Measurements from ENCODE around the gene EML5.
A peak's percentile ranks its signal among the peaks of the same experiment; 100 is the strongest.

Gene EML5

DNA sequence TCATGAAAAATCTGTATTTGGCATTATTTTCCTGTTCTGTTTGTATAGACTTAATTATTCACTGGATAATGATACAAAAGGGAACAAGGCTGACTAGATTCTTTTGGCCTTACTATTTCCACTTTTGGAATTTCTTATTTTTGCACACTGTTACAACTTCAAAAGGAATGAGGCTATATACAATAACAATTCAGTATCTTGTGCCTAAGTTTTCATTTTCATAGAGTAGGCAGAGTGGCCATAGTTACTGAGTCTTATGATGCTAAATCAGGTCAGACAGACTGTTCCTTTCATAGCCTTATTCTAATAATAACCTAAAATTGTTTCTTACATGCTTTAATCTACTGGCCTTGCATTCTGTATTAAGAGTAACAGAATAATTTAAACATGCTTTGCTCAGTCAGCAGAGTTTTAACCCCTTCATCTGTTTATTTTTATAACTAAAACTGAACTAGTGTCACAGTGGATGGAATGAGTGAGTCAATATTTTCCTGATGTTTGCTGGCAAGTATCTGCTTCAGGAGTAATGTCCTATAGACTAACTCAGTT lies 42.2 kb upstream of the EML5 start:
- no peak overlapping the region for H3K27ac ChIP-seq (ENCODE audit: insufficient read depth in 1 of 2, low read depth in 1 of 2, low read length in 2 of 2, poor library complexity in 1 of 2, severe bottlenecking in 2 of 2)
- DNase-seq, result no peak
- H3K4me1 ChIP-seq (ENCODE audit: control extremely low read depth in 1 of 4, control insufficient read depth in 4 of 4, insufficient read depth in 4 of 4, low read length in 3 of 4), result peaks cover 0 to 2% (median under 1%) of the 10 kb centered on the region in 4 experiments
- H3K9me3 ChIP-seq (ENCODE audit: control extremely low read depth in 1 of 5, control insufficient read depth in 4 of 5, insufficient read depth in 2 of 5, low read depth in 1 of 5, low read length in 4 of 5), result no peaks in the 10 kb centered on the region
- peaks cover 0 to 3% (median under 1%) of the 10 kb centered on the region in 4 experiments for H3K36me3 ChIP-seq (ENCODE audit: control insufficient read depth in 4 of 4, insufficient read depth in 4 of 4, low read length in 3 of 4)
- ChIA-PET CTCF (no interaction called here), POLR2A (no interaction called here)
- H3K27me3 ChIP-seq (replicated peaks in 2 of 5; ENCODE audit: control insufficient read depth in 4 of 5, insufficient read depth in 5 of 5, low read length in 4 of 5), result no peaks in the 10 kb centered on the region
- no peak overlapping the region for H3K4me3 ChIP-seq (ENCODE audit: control insufficient read depth in 1 of 7, extremely low read depth in 1 of 7, insufficient read depth in 4 of 7, low read depth in 2 of 7, low read length in 6 of 7)

DNA sequence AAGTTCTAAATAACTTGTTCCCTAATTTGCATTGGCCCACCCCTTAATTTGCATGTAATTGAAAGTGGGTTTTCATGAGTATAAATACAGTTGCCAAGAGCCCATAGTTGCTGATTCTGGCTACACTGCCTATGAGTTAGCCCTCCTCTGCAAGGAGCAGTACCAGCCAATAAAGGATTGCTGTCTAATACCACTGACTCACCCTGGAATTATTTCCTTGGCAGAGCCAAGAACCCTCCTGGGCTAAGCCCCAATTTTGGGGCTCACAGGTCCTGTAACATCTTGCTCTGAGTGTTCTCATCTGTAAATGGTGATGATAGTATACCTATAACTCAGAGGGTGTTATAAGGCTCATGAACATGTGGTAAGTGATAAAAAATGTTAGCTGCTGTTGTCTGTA lies 38.5 kb upstream of the EML5 start:
- Histone ChIP-seq H3K4me1 (ENCODE audit: control extremely low read depth in 1 of 4, control insufficient read depth in 4 of 4, insufficient read depth in 4 of 4, low read length in 3 of 4) (peaks cover 0 to 14% (median 9%) of the 10 kb centered on the region in 4 experiments), H3K27ac (ENCODE audit: insufficient read depth in 1 of 2, low read depth in 1 of 2, low read length in 2 of 2, poor library complexity in 1 of 2, severe bottlenecking in 2 of 2) (no peak overlapping the region), H3K36me3 (ENCODE audit: control insufficient read depth in 4 of 4, insufficient read depth in 4 of 4, low read length in 3 of 4) (peaks cover 0 to 3% (median 0%) of the 10 kb centered on the region in 4 experiments), H3K27me3 (replicated peaks in 2 of 5; ENCODE audit: control insufficient read depth in 4 of 5, insufficient read depth in 5 of 5, low read length in 4 of 5) (no peaks in the 10 kb centered on the region), H3K4me3 (ENCODE audit: control insufficient read depth in 1 of 7, extremely low read depth in 1 of 7, insufficient read depth in 4 of 7, low read depth in 2 of 7, low read length in 6 of 7) (no peak overlapping the region), H3K9me3 (ENCODE audit: control extremely low read depth in 1 of 5, control insufficient read depth in 4 of 5, insufficient read depth in 2 of 5, low read depth in 1 of 5, low read length in 4 of 5) (no peaks in the 10 kb centered on the region)
- ChIA-PET CTCF (no interaction called here), POLR2A (no interaction called here)
- no peak for DNase-seq

DNA sequence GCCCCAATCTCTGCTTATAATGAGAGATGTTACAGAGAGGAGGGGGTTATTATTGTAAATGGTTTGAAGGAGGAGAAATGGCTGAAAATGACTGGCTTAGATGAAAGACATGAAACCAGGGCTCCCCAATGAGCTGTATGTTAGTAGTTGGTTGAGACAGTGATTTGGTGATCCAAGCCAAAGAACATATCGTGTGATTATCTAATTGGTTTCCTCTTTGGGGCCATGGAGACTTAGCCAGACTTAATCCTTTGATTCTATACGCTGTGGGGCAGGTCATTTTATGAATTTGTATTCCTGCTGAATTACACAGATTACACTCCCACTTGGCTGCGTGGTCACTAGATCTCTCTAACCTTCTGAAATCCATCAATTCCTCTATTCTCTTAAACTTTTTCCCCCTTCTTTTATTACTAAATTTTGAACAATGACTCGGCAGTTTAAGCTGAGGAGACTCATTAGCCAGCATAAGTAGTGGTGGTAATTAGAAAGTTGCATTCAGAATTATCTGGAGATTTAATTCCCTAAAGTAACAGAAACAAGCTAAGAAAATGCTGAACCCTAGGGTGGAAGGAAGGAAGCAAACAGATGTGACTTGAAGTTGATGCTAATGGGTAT lies 37.0 kb upstream of the EML5 start:
- H3K27ac ChIP-seq (ENCODE audit: insufficient read depth in 1 of 2, low read depth in 1 of 2, low read length in 2 of 2, poor library complexity in 1 of 2, severe bottlenecking in 2 of 2), result no peak overlapping the region
- CTCF ChIA-PET, result interaction anchor here (1.8 kb wide), 2 partner anchors 8 to 10 kb away, joined by 5 to 7 read pairs; no protein-coding TSS in a partner anchor
- POLR2A ChIA-PET, result no interaction called here
- H3K4me1 ChIP-seq (ENCODE audit: control extremely low read depth in 1 of 4, control insufficient read depth in 4 of 4, insufficient read depth in 4 of 4, low read length in 3 of 4), result peaks cover 8 to 21% (median 13%) of the 10 kb centered on the region in 4 experiments
- peak in 2 of 3 donors; percentile 37 to 51 for DNase-seq
- peaks cover 0 to 3% (median 0%) of the 10 kb centered on the region in 4 experiments for H3K36me3 ChIP-seq (ENCODE audit: control insufficient read depth in 4 of 4, insufficient read depth in 4 of 4, low read length in 3 of 4)
- H3K4me3 ChIP-seq (ENCODE audit: control insufficient read depth in 1 of 7, extremely low read depth in 1 of 7, insufficient read depth in 4 of 7, low read depth in 2 of 7, low read length in 6 of 7), result peak overlapping the region in 1 of 7 experiments; percentile 2
- no peaks in the 10 kb centered on the region for H3K9me3 ChIP-seq (ENCODE audit: control extremely low read depth in 1 of 5, control insufficient read depth in 4 of 5, insufficient read depth in 2 of 5, low read depth in 1 of 5, low read length in 4 of 5)
- H3K27me3 ChIP-seq (replicated peaks in 2 of 5; ENCODE audit: control insufficient read depth in 4 of 5, insufficient read depth in 5 of 5, low read length in 4 of 5), result no peaks in the 10 kb centered on the region
- 53% methylated on average over 3 of the region's 4 CpGs for WGBS (ENCODE audit: insufficient coverage)

DNA sequence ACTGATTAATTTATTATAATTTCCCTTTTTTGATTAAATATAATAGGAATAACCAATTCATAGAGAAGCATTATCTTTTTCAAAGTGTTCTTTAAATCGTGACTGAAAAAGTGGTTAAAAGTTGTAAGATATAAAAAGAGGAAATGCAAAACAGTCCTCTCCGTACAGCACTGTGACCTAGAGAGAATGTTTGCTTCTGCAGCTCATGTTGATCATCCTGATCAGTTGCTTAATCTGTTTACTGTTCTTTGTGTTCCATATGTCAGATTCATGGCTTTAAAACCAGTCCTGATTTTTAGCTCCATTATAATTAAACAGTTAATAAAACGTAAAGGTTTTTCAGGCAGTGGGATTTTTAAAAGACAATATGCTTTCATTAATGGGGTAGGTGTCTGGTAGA lies 36.4 kb upstream of the EML5 start:
- Histone ChIP-seq H3K36me3 (ENCODE audit: control insufficient read depth in 4 of 4, insufficient read depth in 4 of 4, low read length in 3 of 4) (peaks cover 0 to 3% (median 0%) of the 10 kb centered on the region in 4 experiments), H3K4me1 (ENCODE audit: control extremely low read depth in 1 of 4, control insufficient read depth in 4 of 4, insufficient read depth in 4 of 4, low read length in 3 of 4) (peaks cover 8 to 24% (median 15%) of the 10 kb centered on the region in 4 experiments), H3K27me3 (replicated peaks in 2 of 5; ENCODE audit: control insufficient read depth in 4 of 5, insufficient read depth in 5 of 5, low read length in 4 of 5) (no peaks in the 10 kb centered on the region), H3K4me3 (ENCODE audit: control insufficient read depth in 1 of 7, extremely low read depth in 1 of 7, insufficient read depth in 4 of 7, low read depth in 2 of 7, low read length in 6 of 7) (peak overlapping the region in 1 of 7 experiments; percentile 31), H3K27ac (ENCODE audit: insufficient read depth in 1 of 2, low read depth in 1 of 2, low read length in 2 of 2, poor library complexity in 1 of 2, severe bottlenecking in 2 of 2) (no peak overlapping the region), H3K9me3 (ENCODE audit: control extremely low read depth in 1 of 5, control insufficient read depth in 4 of 5, insufficient read depth in 2 of 5, low read depth in 1 of 5, low read length in 4 of 5) (no peaks in the 10 kb centered on the region)
- peak; percentile 8 to 55 (median 49) for DNase-seq
- ChIA-PET POLR2A (no interaction called here), CTCF (interaction anchor here (1.8 kb wide), 2 partner anchors 9 to 11 kb away, joined by 5 to 7 read pairs; no protein-coding TSS in a partner anchor)
- WGBS (ENCODE audit: insufficient coverage), result no CpG with 5 or more reads among the region's 3 CpGs

DNA sequence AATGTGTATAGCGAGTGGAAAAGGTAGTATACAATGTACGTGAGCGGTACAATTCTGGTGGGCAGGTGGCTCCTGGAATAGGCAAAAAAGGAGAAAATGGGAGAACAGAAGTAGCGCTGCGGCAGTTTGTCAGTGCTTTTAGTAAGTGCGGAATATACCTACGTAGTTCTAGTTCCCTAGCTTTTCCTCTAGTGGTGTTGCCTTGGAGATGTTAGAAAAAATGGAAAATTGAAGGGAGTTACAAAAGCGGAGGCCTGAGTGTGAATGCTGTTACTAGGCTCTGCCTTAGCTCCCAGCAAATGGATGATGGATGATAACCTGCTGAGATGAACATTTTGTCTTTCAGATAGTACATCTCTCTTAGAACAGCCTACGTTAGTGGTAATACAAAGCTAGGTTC lies 32.8 kb upstream of the EML5 start:
- Histone ChIP-seq H3K4me3 (ENCODE audit: control insufficient read depth in 1 of 7, extremely low read depth in 1 of 7, insufficient read depth in 4 of 7, low read depth in 2 of 7, low read length in 6 of 7) (peak overlapping the region in 4 of 7 experiments; percentile 84 to 94 (median 86)), H3K9me3 (ENCODE audit: control extremely low read depth in 1 of 5, control insufficient read depth in 4 of 5, insufficient read depth in 2 of 5, low read depth in 1 of 5, low read length in 4 of 5) (no peaks in the 10 kb centered on the region), H3K36me3 (ENCODE audit: control insufficient read depth in 4 of 4, insufficient read depth in 4 of 4, low read length in 3 of 4) (no peaks in the 10 kb centered on the region), H3K4me1 (ENCODE audit: control extremely low read depth in 1 of 4, control insufficient read depth in 4 of 4, insufficient read depth in 4 of 4, low read length in 3 of 4) (peaks cover 8 to 29% (median 17%) of the 10 kb centered on the region in 4 experiments), H3K27ac (ENCODE audit: insufficient read depth in 1 of 2, low read depth in 1 of 2, low read length in 2 of 2, poor library complexity in 1 of 2, severe bottlenecking in 2 of 2) (peak overlapping the region in 1 of 2 experiments; percentile 99), H3K27me3 (replicated peaks in 2 of 5; ENCODE audit: control insufficient read depth in 4 of 5, insufficient read depth in 5 of 5, low read length in 4 of 5) (no peaks in the 10 kb centered on the region)
- CTCF ChIA-PET, result interaction anchor here (0.8 to 1.4 kb wide), 3 partner anchors 13 to 1114 kb away, joined by 3 to 5 read pairs (median 3); partner anchors contain the start of gene EML5
- DNase-seq, result no peak
- POLR2A ChIA-PET, result interaction anchor here (1.8 kb wide), 1 partner anchor 32 kb away, joined by 6 read pairs; the partner anchor contains the start of gene EML5
- 95% methylated on average over 8 of the region's 9 CpGs for WGBS (ENCODE audit: insufficient coverage)

DNA sequence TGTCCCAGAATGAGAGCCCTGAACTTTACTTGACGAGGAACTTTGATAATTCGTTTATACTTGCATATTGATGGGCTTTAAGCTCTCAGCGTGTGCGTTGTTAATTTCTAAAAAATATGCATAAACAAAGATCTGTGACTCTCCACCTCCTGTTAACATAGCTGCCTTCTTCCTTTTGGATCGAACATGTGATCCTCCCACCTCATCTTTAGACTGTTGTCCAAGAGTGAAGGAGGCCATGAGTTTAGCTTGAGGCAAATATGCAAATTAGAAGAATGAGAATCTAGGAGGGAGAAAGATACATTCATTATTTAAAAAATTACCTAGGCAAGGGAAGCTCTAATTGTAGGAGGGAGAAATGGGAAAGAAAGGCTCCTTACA lies 32.3 kb upstream of the EML5 start:
- H3K27me3 ChIP-seq (replicated peaks in 2 of 5; ENCODE audit: control insufficient read depth in 4 of 5, insufficient read depth in 5 of 5, low read length in 4 of 5), result no peaks in the 10 kb centered on the region
- peaks cover 8 to 29% (median 17%) of the 10 kb centered on the region in 4 experiments for H3K4me1 ChIP-seq (ENCODE audit: control extremely low read depth in 1 of 4, control insufficient read depth in 4 of 4, insufficient read depth in 4 of 4, low read length in 3 of 4)
- H3K4me3 ChIP-seq (ENCODE audit: control insufficient read depth in 1 of 7, extremely low read depth in 1 of 7, insufficient read depth in 4 of 7, low read depth in 2 of 7, low read length in 6 of 7), result peak overlapping the region; percentile 75 to 94 (median 85)
- H3K9me3 ChIP-seq (ENCODE audit: control extremely low read depth in 1 of 5, control insufficient read depth in 4 of 5, insufficient read depth in 2 of 5, low read depth in 1 of 5, low read length in 4 of 5), result no peaks in the 10 kb centered on the region
- no peaks in the 10 kb centered on the region for H3K36me3 ChIP-seq (ENCODE audit: control insufficient read depth in 4 of 4, insufficient read depth in 4 of 4, low read length in 3 of 4)
- WGBS (ENCODE audit: insufficient coverage), result no CpG with 5 or more reads among the region's 5 CpGs
- DNase-seq, result no peak
- CTCF ChIA-PET, result interaction anchor here (0.8 to 1.4 kb wide), 3 partner anchors 13 to 1114 kb away, joined by 3 to 5 read pairs (median 3); partner anchors contain the start of gene EML5
- POLR2A ChIA-PET, result interaction anchor here (1.8 kb wide), 1 partner anchor 32 kb away, joined by 6 read pairs; the partner anchor contains the start of gene EML5
- peak overlapping the region; percentile 98 to 99 for H3K27ac ChIP-seq (ENCODE audit: insufficient read depth in 1 of 2, low read depth in 1 of 2, low read length in 2 of 2, poor library complexity in 1 of 2, severe bottlenecking in 2 of 2)
